SK-N-SH treated with all-trans-retinoic acid at 6 μM for 48 hours (cell line): ENCODE data around the gene TEAD1.

ENCODE experiments used
- CSDC2 ChIP-seq: fragments of 250-450 bp; sonication (Bioruptor Pico); IDR thresholded peaks from 2 replicates; pipeline ENCODE4 v1.5.0; 2020; ENCODE audit warnings: mild to moderate bottlenecking, moderate library complexity
- CSRNP3 ChIP-seq: fragments of 250-450 bp; sonication (Bioruptor Pico); IDR thresholded peaks from 2 replicates; pipeline ENCODE4 v1.5.1; 2021; ENCODE audit warnings: mild to moderate bottlenecking, moderate library complexity
- GLIS3 ChIP-seq: fragments of 250-450 bp; sonication (Bioruptor Pico); IDR thresholded peaks from 2 replicates; pipeline ENCODE4 v1.5.0; 2020; ENCODE audit warnings: mild to moderate bottlenecking, moderate library complexity
- OSR1 ChIP-seq: fragments of 250-450 bp; sonication (Bioruptor Pico); IDR thresholded peaks from 2 replicates; pipeline ENCODE4 v1.8.0; 2022; ENCODE audit warnings: moderate library complexity, mild to moderate bottlenecking, inconsistent platforms
- PATZ1 ChIP-seq: fragments of 250-450 bp; sonication (Bioruptor Pico); IDR thresholded peaks from 2 replicates; pipeline ENCODE4 v1.8.0; 2020; ENCODE audit warnings: mild to moderate bottlenecking, moderate library complexity, borderline replicate concordance
- RARB ChIP-seq: fragments of 250-450 bp; sonication (Bioruptor Pico); IDR thresholded peaks from 2 replicates; pipeline ENCODE4 v1.8.0; 2021; ENCODE audit warnings: mild to moderate bottlenecking, moderate library complexity
- SNAI2 ChIP-seq: fragments of 250-450 bp; sonication (Bioruptor Pico); IDR thresholded peaks from 2 replicates; pipeline ENCODE4 v1.5.0; 2020; ENCODE audit warnings: mild to moderate bottlenecking, moderate library complexity
- ZC3H10 ChIP-seq: fragments of 250-450 bp; sonication (Bioruptor Pico); IDR thresholded peaks from 2 replicates; pipeline ENCODE4 v1.5.1; 2021; ENCODE audit warnings: mild to moderate bottlenecking, moderate library complexity
- ZNF8 ChIP-seq: fragments of 450-650 bp; formaldehyde crosslinking; IDR thresholded peaks from 2 replicates; pipeline ENCODE4 v1.5.0; 2020; ENCODE audit warnings: mild to moderate bottlenecking, moderate library complexity

DNA sequence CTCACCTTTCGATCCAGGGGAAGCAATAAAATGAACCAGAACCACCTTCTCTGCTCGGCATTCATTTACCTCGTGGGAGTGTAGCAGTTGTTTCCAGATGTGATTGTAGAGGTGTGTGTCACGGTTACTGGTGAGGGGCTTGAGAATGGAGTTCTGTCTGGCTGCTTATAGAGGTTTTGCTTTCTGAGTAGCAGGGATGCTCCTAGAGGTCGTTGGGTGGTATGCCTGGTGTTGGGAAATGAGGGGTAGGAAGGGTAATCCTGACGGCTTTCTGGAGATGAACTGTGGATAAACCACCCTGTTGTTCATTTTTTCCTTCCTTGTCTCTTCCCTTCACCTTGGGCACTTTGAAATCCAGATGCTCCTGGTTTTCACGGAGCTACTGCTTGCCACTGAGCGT is 8.1 kb downstream of the TEAD1 start:
- TF ChIP-seq PATZ1 (CRISPR knock-in tag) (no peak), RARB (CRISPR knock-in tag) (no peak), OSR1 (CRISPR knock-in tag) (no peak), SNAI2 (CRISPR knock-in tag) (no peak), GLIS3 (CRISPR knock-in tag) (no peak), ZC3H10 (CRISPR knock-in tag) (no peak), CSDC2 (CRISPR knock-in tag) (no peak), ZNF8 (no peak), CSRNP3 (CRISPR knock-in tag) (no peak)
